ENCODE results near the gene S100A7A. TPM values are rescaled to one million over a fixed set of nuclear protein-coding genes. Genes with fewer than 3 reads are reported as not detected.

The S100A7A gene
- total and polyA plus RNA-seq, 2 of the 13 experiments (the other 11 are each of a cell fraction or from before 2014, with no cell fraction given): not detected

DNA sequence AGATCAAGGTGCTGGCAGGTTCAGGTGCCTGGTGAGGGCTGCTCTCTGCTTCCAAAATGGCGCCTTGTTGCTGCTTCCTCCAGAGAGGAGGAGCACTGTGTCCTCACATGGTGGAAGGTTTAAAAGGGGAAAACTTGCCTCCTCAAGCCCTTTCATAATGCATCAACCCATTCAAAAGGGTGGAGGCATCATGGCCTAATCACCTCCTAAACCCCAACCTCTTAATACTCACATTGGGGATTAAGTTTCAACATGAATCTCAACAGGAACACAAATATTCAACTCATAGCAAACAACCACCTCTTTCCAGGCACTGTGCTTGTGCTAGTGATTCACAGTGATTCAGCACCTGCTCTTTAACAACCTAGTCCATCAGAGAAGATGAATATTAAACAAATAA is 45.1 kb upstream of the S100A7A start:
- H3K36me3 ChIP-seq (replicated peaks in 1 of 2; ENCODE audit: control insufficient read depth in 1 of 2, insufficient read depth in 2 of 2, low read length in 2 of 2): no peaks in the 10 kb centered on the region
- CTCF ChIA-PET (ENCODE audit: low intra/inter-chr PET ratio, low total read pairs): no interaction called here
- H4K20me1 ChIP-seq (ENCODE audit: insufficient read depth, low read length): no peaks in the 10 kb centered on the region
- POLR2A ChIA-PET: no interaction called here
- no peak overlapping the region for H3K27ac ChIP-seq (ENCODE audit: extremely low read length, insufficient read depth, low read length)
- BruUV-seq (replicated peaks): no TSS peak
- no peaks in the 10 kb centered on the region for H3K9me3 ChIP-seq (ENCODE audit: low read length)
- ATAC-seq: no peak
- no peak overlapping the region for H3K4me3 ChIP-seq (replicated peaks in 1 of 3; ENCODE audit: insufficient read depth in 1 of 3, low read depth in 2 of 3, low read length in 3 of 3)
- FAIRE-seq: no peak
- no peaks in the 10 kb centered on the region for H3K79me2 ChIP-seq (ENCODE audit: insufficient read depth, low read length)
- TF ChIP-seq, protein P1, sequence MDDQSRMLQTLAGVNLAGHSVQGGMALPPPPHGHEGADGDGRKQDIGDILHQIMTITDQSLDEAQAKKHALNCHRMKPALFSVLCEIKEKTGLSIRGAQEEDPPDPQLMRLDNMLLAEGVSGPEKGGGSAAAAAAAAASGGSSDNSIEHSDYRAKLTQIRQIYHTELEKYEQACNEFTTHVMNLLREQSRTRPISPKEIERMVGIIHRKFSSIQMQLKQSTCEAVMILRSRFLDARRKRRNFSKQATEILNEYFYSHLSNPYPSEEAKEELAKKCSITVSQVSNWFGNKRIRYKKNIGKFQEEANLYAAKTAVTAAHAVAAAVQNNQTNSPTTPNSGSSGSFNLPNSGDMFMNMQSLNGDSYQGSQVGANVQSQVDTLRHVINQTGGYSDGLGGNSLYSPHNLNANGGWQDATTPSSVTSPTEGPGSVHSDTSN (CRISPR knock-in tag; IDR thresholded peaks at IDR 0.05; ENCODE audit: borderline replicate concordance): no peak
- TF ChIP-seq NFKBIZ (CRISPR knock-in tag; IDR thresholded peaks at IDR 0.05): no peak
- TF ChIP-seq, protein P2, sequence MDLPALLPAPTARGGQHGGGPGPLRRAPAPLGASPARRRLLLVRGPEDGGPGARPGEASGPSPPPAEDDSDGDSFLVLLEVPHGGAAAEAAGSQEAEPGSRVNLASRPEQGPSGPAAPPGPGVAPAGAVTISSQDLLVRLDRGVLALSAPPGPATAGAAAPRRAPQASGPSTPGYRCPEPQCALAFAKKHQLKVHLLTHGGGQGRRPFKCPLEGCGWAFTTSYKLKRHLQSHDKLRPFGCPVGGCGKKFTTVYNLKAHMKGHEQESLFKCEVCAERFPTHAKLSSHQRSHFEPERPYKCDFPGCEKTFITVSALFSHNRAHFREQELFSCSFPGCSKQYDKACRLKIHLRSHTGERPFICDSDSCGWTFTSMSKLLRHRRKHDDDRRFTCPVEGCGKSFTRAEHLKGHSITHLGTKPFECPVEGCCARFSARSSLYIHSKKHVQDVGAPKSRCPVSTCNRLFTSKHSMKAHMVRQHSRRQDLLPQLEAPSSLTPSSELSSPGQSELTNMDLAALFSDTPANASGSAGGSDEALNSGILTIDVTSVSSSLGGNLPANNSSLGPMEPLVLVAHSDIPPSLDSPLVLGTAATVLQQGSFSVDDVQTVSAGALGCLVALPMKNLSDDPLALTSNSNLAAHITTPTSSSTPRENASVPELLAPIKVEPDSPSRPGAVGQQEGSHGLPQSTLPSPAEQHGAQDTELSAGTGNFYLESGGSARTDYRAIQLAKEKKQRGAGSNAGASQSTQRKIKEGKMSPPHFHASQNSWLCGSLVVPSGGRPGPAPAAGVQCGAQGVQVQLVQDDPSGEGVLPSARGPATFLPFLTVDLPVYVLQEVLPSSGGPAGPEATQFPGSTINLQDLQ (CRISPR knock-in tag; IDR thresholded peaks at IDR 0.05): no peak
- in situ Hi-C loops (cut with HindIII; ENCODE audit: extremely low pct_ligation_motif_present, low pct_unique_long_range_greater_than_20kb) (no loop called here), intact Hi-C loops (cut with micrococcal nuclease; ENCODE audit: unreplicated experiment) (no loop called here)
- H3K4me2 ChIP-seq (ENCODE audit: low read depth, low read length): no peak overlapping the region
- 25% methylated on average over 1 of the region's 1 CpG for WGBS (ENCODE audit: low lambda C conversion rate)
- no peaks in the 10 kb centered on the region for H3K4me1 ChIP-seq (ENCODE audit: insufficient read depth, low read length)
- H3K9ac ChIP-seq (ENCODE audit: insufficient read depth, low read depth, low read length): no peak overlapping the region
- DNase-seq (ENCODE audit: low spot score): no peak
- H2AFZ ChIP-seq (ENCODE audit: low read length): no peak overlapping the region
- H3K27me3 ChIP-seq (ENCODE audit: control insufficient read depth in 1 of 2, insufficient read depth in 2 of 2, low read length in 2 of 2): no peaks in the 10 kb centered on the region; a peak in 1 of 5 replicates

DNA sequence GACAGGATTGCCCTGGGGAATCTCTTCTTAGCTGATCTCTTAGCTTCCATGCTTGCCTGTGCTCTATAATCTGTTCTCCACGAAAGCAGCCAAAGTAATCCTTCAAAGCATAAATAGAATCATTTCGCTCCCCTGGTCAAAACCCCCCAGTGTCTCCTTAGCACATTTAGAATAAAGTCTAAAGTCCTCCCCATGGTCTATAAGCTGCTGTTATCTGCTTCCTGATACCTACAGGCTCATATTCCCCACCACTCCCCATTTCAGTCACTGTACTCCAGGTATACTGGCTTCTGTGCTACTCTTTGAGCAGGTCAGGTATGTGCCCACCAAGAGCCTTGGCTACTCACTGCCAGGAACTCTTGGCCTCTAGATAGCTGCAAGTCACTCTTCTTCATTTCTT is 43.7 kb upstream of the S100A7A start:
- no peaks in the 10 kb centered on the region for H4K20me1 ChIP-seq (ENCODE audit: insufficient read depth, low read length)
- FAIRE-seq (no peak), ATAC-seq (no peak), DNase-seq (ENCODE audit: low spot score) (no peak)
- in situ Hi-C loops (cut with HindIII; ENCODE audit: extremely low pct_ligation_motif_present, low pct_unique_long_range_greater_than_20kb): no loop called here
- intact Hi-C loops (cut with micrococcal nuclease; ENCODE audit: unreplicated experiment): no loop called here
- H3K4me3 ChIP-seq (replicated peaks in 1 of 3; ENCODE audit: insufficient read depth in 1 of 3, low read depth in 2 of 3, low read length in 3 of 3): no peak overlapping the region
- no peaks in the 10 kb centered on the region for H3K79me2 ChIP-seq (ENCODE audit: insufficient read depth, low read length)
- WGBS (ENCODE audit: low lambda C conversion rate): 2% methylated on average over 2 of the region's 2 CpGs
- H2AFZ ChIP-seq (ENCODE audit: low read length): no peak overlapping the region
- H3K9ac ChIP-seq (ENCODE audit: insufficient read depth, low read depth, low read length): no peak overlapping the region
- ChIA-PET POLR2A (no interaction called here), CTCF (ENCODE audit: low intra/inter-chr PET ratio, low total read pairs) (no interaction called here)
- no TSS peak for BruUV-seq (replicated peaks)
- no peak overlapping the region for H3K4me2 ChIP-seq (ENCODE audit: low read depth, low read length)
- H3K27ac ChIP-seq (ENCODE audit: extremely low read length, insufficient read depth, low read length): no peak overlapping the region
- H3K9me3 ChIP-seq (ENCODE audit: low read length): no peaks in the 10 kb centered on the region
- no peaks in the 10 kb centered on the region for H3K36me3 ChIP-seq (replicated peaks in 1 of 2; ENCODE audit: control insufficient read depth in 1 of 2, insufficient read depth in 2 of 2, low read length in 2 of 2)
- no peaks in the 10 kb centered on the region; a peak in 1 of 5 replicates for H3K27me3 ChIP-seq (ENCODE audit: control insufficient read depth in 1 of 2, insufficient read depth in 2 of 2, low read length in 2 of 2)
- H3K4me1 ChIP-seq (ENCODE audit: insufficient read depth, low read length): no peaks in the 10 kb centered on the region
- TF ChIP-seq HNRNPUL1 (IDR thresholded peaks at IDR 0.05; ENCODE audit: low read depth, low read length): no peak
- TF ChIP-seq RCOR2 (CRISPR knock-in tag; IDR thresholded peaks at IDR 0.05): no peak
- TF ChIP-seq ZNF33B (CRISPR knock-in tag; IDR thresholded peaks at IDR 0.05): no peak
- TF ChIP-seq, protein P3, sequence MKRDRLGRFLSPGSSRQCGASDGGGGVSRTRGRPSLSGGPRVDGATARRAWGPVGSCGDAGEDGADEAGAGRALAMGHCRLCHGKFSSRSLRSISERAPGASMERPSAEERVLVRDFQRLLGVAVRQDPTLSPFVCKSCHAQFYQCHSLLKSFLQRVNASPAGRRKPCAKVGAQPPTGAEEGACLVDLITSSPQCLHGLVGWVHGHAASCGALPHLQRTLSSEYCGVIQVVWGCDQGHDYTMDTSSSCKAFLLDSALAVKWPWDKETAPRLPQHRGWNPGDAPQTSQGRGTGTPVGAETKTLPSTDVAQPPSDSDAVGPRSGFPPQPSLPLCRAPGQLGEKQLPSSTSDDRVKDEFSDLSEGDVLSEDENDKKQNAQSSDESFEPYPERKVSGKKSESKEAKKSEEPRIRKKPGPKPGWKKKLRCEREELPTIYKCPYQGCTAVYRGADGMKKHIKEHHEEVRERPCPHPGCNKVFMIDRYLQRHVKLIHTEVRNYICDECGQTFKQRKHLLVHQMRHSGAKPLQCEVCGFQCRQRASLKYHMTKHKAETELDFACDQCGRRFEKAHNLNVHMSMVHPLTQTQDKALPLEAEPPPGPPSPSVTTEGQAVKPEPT (CRISPR knock-in tag; IDR thresholded peaks at IDR 0.05; ENCODE audit: low read depth): no peak
- TF ChIP-seq YY1 (IDR thresholded peaks at IDR 0.05; ENCODE audit: insufficient read depth, insufficient replicate concordance, low read depth, low read length): no peak
- no peak for TF ChIP-seq PLRG1 (conservative IDR thresholded peaks at IDR 0.05)
- TF ChIP-seq HOXA9 (CRISPR knock-in tag; IDR thresholded peaks at IDR 0.05; ENCODE audit: borderline replicate concordance): no peak
- no peak for TF ChIP-seq CHD4 (IDR thresholded peaks at IDR 0.05; ENCODE audit: borderline replicate concordance, low read length)
- TF ChIP-seq ZNF776 (CRISPR knock-in tag; IDR thresholded peaks at IDR 0.05): no peak
- TF ChIP-seq, protein P4, sequence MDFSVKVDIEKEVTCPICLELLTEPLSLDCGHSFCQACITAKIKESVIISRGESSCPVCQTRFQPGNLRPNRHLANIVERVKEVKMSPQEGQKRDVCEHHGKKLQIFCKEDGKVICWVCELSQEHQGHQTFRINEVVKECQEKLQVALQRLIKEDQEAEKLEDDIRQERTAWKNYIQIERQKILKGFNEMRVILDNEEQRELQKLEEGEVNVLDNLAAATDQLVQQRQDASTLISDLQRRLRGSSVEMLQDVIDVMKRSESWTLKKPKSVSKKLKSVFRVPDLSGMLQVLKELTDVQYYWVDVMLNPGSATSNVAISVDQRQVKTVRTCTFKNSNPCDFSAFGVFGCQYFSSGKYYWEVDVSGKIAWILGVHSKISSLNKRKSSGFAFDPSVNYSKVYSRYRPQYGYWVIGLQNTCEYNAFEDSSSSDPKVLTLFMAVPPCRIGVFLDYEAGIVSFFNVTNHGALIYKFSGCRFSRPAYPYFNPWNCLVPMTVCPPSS (IDR thresholded peaks at IDR 0.05): no peak
